Endothelial cell of umbilical vein (primary cell): ENCODE results near the gene ZNF827. TPM values are rescaled to one million over a fixed set of nuclear protein-coding genes. Genes with fewer than 3 reads are reported as not detected.

Experiments used
- BruUV-seq: library from RNA; stranded (reverse); fragments of 400-500 nt; replicated peaks from 2 replicates; lab custom pipeline; 2021; lab: Mats Ljungman, UMichigan
- CTCF ChIA-PET: fragments of 300-600, 350-600 bp; sonication (Branson Sonifier 250); formaldehyde crosslinking; loops from one replicate; lab custom pipeline; 2021; ENCODE audit warnings: antibody characterized with exemption, inconsistent platforms; lab: Charles Lee
- POLR2A ChIA-PET: fragments of 300-600, 350-600 bp; sonication (Branson Sonifier 250); formaldehyde crosslinking; loops from one replicate; lab custom pipeline; 2021; ENCODE audit warnings: antibody characterized with exemption, inconsistent platforms; lab: Charles Lee
- DNase-seq: peaks from one replicate; pipeline ENCODE4 v3.0.0-alpha.2; 2011; ENCODE audit warnings: low read depth, low spot score
- FAIRE-seq: peaks from 2 replicates; lab custom pipeline; 2011; peaks lifted over from hg19 to GRCh38; lab: Jason Lieb, UNC
- H2AFZ ChIP-seq: 2 replicates; pipeline ENCODE4 v1.6.0; 2012; ENCODE audit warnings: low read depth, low read length, control low read depth, inconsistent platforms
- H3K27ac ChIP-seq: 2 replicates; pipeline ENCODE4 v1.5.1; 2011; ENCODE audit warnings: low read depth, mild to moderate bottlenecking, control low read depth, low read length, moderate library complexity; ENCODE audit not compliant: insufficient read depth
- H3K27me3 ChIP-seq, 2 experiments: 2 replicates each; pipeline versions ENCODE4 v1.6.0 to v1.6.1; 2011; ENCODE audit warnings: low read length in 2 of 2, mixed read lengths in 1 of 2; ENCODE audit not compliant: control insufficient read depth in 2 of 2, insufficient read depth in 2 of 2
- H3K36me3 ChIP-seq, 2 experiments: 2 replicates in 1 of 2; 3 replicates in 1 of 2; pipeline ENCODE4 v1.5.1; 2011; ENCODE audit warnings: low read length in 2 of 2, mild to moderate bottlenecking in 1 of 2, moderate library complexity in 1 of 2; ENCODE audit not compliant: control insufficient read depth in 2 of 2, insufficient read depth in 2 of 2; ENCODE audit errors: extremely low read depth in 1 of 2
- H3K4me1 ChIP-seq: 3 replicates; pipeline ENCODE4 v1.5.1; 2011; ENCODE audit warnings: mild to moderate bottlenecking, low read length; ENCODE audit not compliant: control insufficient read depth, insufficient read depth; ENCODE audit errors: extremely low read depth
- H3K4me2 ChIP-seq: 2 replicates; pipeline ENCODE4 v1.6.1; 2011; ENCODE audit warnings: low read length, control low read depth, mixed read lengths; ENCODE audit not compliant: insufficient read depth
- H3K4me3 ChIP-seq, 3 experiments: fragments of 200-600 bp in 1 of 3; sonication (generic), shearing (Covaris generic) in 1 of 3; replicated peaks in 1 of 3; 2 replicates each; pipeline ENCODE4 v1.5.1; 2011 to 2016; ENCODE audit warnings: control low read depth in 3 of 3, low read length in 3 of 3, mild to moderate bottlenecking in 2 of 3, inconsistent platforms in 1 of 3, low read depth in 1 of 3, moderate library complexity in 1 of 3; ENCODE audit not compliant: insufficient read depth in 1 of 3
- H3K79me2 ChIP-seq: 2 replicates; pipeline ENCODE4 v1.6.0; 2012; ENCODE audit warnings: low read length, inconsistent platforms; ENCODE audit not compliant: control insufficient read depth, insufficient read depth
- H3K9ac ChIP-seq: replicated peaks from 2 replicates; pipeline ENCODE3; 2011; ENCODE audit warnings: low read length, control low read depth; ENCODE audit not compliant: insufficient read depth; ENCODE audit errors: extremely low read depth
- H3K9me1 ChIP-seq: replicated peaks from 3 replicates; pipeline ENCODE4 v1.6.0; 2011; ENCODE audit warnings: mild to moderate bottlenecking, low read length; ENCODE audit not compliant: control insufficient read depth, insufficient read depth; ENCODE audit errors: extremely low read depth
- H3K9me3 ChIP-seq: replicated peaks from 2 replicates; pipeline ENCODE4 v1.5.1; 2012; ENCODE audit warnings: low read length, inconsistent platforms; ENCODE audit not compliant: control insufficient read depth, insufficient read depth
- H4K20me1 ChIP-seq: replicated peaks from 2 replicates; pipeline ENCODE3; 2011; ENCODE audit warnings: mild to moderate bottlenecking, low read length; ENCODE audit not compliant: control insufficient read depth, insufficient read depth; ENCODE audit errors: extremely low read depth
- EZH2 ChIP-seq: IDR thresholded peaks from 2 replicates; pipeline ENCODE4 v1.6.1; 2012; ENCODE audit warnings: borderline replicate concordance, low read depth, mild to moderate bottlenecking, moderate library complexity, low read length, inconsistent platforms; ENCODE audit not compliant: severe bottlenecking
- FOS ChIP-seq: IDR thresholded peaks from 2 replicates; pipeline ENCODE4 v1.6.1; 2011; ENCODE audit warnings: mild to moderate bottlenecking, low read length, moderate library complexity, borderline replicate concordance; ENCODE audit not compliant: insufficient read depth
- GATA2 ChIP-seq: IDR thresholded peaks from 2 replicates; pipeline ENCODE4 v1.7.0; 2011; ENCODE audit warnings: low read depth, mild to moderate bottlenecking, moderate library complexity, mixed read lengths, low read length; ENCODE audit not compliant: insufficient read length, insufficient read depth
- JUN ChIP-seq: IDR thresholded peaks from 2 replicates; pipeline ENCODE4 v1.6.1; 2011; ENCODE audit warnings: borderline replicate concordance, low read depth; ENCODE audit not compliant: insufficient read length, insufficient read depth
- MYC ChIP-seq: IDR thresholded peaks from one replicate; pipeline ENCODE4 v1.6.1; 2011; ENCODE audit warnings: mild to moderate bottlenecking, low read depth, low read length
- POLR2A ChIP-seq: IDR thresholded peaks from 2 replicates; pipeline ENCODE4 v1.6.1; 2012; ENCODE audit warnings: low read depth, mild to moderate bottlenecking, control low read depth, low read length
- POLR2AphosphoS5 ChIP-seq: IDR thresholded peaks from 2 replicates; pipeline ENCODE4 v1.6.1; 2012; ENCODE audit warnings: low read depth, mild to moderate bottlenecking, control low read depth, low read length, moderate library complexity; ENCODE audit not compliant: insufficient read depth
- dilution Hi-C: fragments of 300-500 bp; cut with MboI; formaldehyde crosslinking; loops from one replicate; pipeline ENCODE4 v1.15.0; 2019; ENCODE audit warnings: low sequenced_read_pairs; ENCODE audit not compliant: extremely low pct_ligation_motif_present
- intact Hi-C: fragments of 100-400 bp; cut with micrococcal nuclease; formaldehyde crosslinking; loops from one replicate; pipeline ENCODE4 v1.10.0; 2022
- polyA plus RNA-seq, 4 experiments: library from polyadenylated mRNA; depleted of rRNA in 3 of 4; stranded (reverse) in 3 of 4; unstranded in 1 of 4; fragments of >200 nt; gene quantifications; 2 replicates each; pipeline versions ENCODE4 v1.2.1 to v1.2.3, GENCODE V29; 2011 to 2012; ENCODE audit warnings: missing spikeins in 1 of 4
- total RNA-seq: library from RNA; stranded (reverse); gene quantifications from 2 replicates; pipeline ENCODE4 v1.2.3, GENCODE V29; 2021
- TF ChIP-seq, protein P1 (sequence below), 2 donors: IDR thresholded peaks; 1 replicate in 1 of 2; 2 replicates in 1 of 2; pipeline ENCODE4 v1.5.1; 2011; ENCODE audit warnings: low read length in 2 of 2, mild to moderate bottlenecking in 2 of 2, moderate library complexity in 2 of 2, control low read depth in 1 of 2, inconsistent platforms in 1 of 2, low read depth in 1 of 2; ENCODE audit not compliant: insufficient read depth in 1 of 2; ENCODE audit errors: extremely low read depth in 1 of 2
- TF ChIP-seq, protein P2 (sequence below): IDR thresholded peaks from 2 replicates; pipeline ENCODE4 v1.6.1; 2011; ENCODE audit not compliant: insufficient read depth, insufficient read length

ZNF827 gene
- total and polyA plus RNA-seq, 2 donors (not counting 3 experiments of a cell fraction or from before 2014, with no cell fraction given) = 16.9 to 23.7 TPM

DNA sequence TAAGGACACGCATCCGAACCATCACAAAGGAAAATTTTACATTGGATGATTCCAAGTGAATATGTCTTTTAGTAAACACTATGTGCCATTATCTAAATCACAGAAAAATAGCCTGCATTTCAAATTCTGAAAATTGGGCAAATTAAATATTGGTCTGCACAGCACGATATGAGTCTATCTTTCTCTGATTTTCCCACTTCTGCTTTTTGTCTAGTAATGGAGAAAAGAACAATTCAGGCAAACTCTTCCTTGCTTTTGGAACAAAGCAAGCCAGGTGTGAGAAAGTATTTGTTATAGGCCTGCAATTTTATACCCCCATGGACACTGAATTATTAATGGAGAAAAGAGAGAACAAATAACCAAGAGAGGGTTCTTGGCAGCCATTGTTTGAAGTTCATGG is 97.8 kb downstream of the ZNF827 start:
- Histone ChIP-seq H3K4me2 (no peak overlapping the region), H2AFZ (no peak overlapping the region), H3K27ac (no peak overlapping the region), H3K79me2 (no peaks in the 10 kb centered on the region), H3K9ac (no peak overlapping the region), H4K20me1 (no peaks in the 10 kb centered on the region), H3K27me3 (no peaks in the 10 kb centered on the region), H3K4me1 (peaks cover 28% of the 10 kb centered on the region), H3K9me1 (no peaks in the 10 kb centered on the region), H3K4me3 (no peak overlapping the region), H3K36me3 (no peaks in the 10 kb centered on the region), H3K9me3 (no peaks in the 10 kb centered on the region)
- ChIA-PET CTCF (interaction anchor here (2.2 to 2.3 kb wide), 2 partner anchors 28 to 37 kb away, joined by 11 to 13 read pairs; no protein-coding TSS in a partner anchor), POLR2A (no interaction called here)
- no TSS peak for BruUV-seq
- dilution Hi-C loops (no loop called here), intact Hi-C loops (loop anchor here (1.0 to 2.0 kb wide), 2 partner anchors 10 to 332 kb away; no protein-coding TSS in a partner anchor)
- DNase-seq (no peak), FAIRE-seq (no peak)
- no peak for TF ChIP-seq JUN
- TF ChIP-seq, protein P1, sequence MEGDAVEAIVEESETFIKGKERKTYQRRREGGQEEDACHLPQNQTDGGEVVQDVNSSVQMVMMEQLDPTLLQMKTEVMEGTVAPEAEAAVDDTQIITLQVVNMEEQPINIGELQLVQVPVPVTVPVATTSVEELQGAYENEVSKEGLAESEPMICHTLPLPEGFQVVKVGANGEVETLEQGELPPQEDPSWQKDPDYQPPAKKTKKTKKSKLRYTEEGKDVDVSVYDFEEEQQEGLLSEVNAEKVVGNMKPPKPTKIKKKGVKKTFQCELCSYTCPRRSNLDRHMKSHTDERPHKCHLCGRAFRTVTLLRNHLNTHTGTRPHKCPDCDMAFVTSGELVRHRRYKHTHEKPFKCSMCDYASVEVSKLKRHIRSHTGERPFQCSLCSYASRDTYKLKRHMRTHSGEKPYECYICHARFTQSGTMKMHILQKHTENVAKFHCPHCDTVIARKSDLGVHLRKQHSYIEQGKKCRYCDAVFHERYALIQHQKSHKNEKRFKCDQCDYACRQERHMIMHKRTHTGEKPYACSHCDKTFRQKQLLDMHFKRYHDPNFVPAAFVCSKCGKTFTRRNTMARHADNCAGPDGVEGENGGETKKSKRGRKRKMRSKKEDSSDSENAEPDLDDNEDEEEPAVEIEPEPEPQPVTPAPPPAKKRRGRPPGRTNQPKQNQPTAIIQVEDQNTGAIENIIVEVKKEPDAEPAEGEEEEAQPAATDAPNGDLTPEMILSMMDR (IDR thresholded peaks at IDR 0.05; ENCODE audit: extremely low read depth in 1 of 2, insufficient read depth in 1 of 2, low read depth in 1 of 2, low read length in 2 of 2) = no peak
- TF ChIP-seq, protein P2, sequence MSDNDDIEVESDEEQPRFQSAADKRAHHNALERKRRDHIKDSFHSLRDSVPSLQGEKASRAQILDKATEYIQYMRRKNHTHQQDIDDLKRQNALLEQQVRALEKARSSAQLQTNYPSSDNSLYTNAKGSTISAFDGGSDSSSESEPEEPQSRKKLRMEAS = no peak
- no peak for TF ChIP-seq FOS
- TF ChIP-seq POLR2A = no peak
- no peak for TF ChIP-seq GATA2
- TF ChIP-seq MYC = no peak
- no peak for TF ChIP-seq EZH2
- no peak for TF ChIP-seq POLR2AphosphoS5
